NCI-H146 treated with DMSO at 0.1 percent for 48 hours (cell line): ENCODE measurements around the gene SNRNP35.
"Not testable (repeated sequence)": the region's sequence is repeated elsewhere in the genome, so short reads cannot be mapped to it uniquely, and the experiment has no call there.

Experiments
- DNase-seq: peaks from one replicate; lab custom pipeline; 2025; ENCODE audit not compliant: unreplicated experiment; lab: John Stamatoyannopoulos, UW

SNRNP35 gene

DNA sequence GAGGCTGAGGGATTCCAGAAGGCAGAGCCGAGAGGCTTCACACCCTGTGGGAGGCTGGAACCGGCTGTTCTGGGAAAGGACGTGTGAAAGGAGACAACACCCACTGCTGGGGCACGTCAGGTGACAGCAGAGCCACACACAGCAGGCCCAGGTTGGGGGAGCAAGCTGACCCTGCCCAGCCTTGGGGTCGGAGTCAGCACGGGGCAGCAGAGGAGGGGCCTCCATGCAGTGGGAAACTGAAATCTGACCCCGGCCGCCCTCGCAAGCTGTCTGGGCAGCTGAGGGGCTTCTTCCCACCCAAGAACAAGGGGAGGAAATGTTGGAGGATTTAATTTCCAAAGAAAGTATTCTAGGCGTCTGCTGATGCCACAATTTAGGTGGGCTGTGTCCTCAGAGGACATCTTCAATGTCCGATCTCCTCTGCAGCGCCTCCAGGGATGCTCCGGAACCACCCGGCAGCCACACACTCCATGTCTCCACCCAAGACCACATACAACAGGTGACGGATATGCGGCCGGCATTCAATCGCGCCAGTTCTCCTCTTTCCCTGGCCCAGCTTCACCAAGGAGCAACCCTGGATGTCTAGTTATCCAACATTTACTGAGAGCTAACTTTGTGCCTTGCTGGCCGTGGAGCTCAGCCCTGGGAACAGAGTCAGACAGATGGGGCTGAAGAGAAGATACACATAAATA is 30.7 kb downstream of the SNRNP35 start:
- DNase-seq: no peak

DNA sequence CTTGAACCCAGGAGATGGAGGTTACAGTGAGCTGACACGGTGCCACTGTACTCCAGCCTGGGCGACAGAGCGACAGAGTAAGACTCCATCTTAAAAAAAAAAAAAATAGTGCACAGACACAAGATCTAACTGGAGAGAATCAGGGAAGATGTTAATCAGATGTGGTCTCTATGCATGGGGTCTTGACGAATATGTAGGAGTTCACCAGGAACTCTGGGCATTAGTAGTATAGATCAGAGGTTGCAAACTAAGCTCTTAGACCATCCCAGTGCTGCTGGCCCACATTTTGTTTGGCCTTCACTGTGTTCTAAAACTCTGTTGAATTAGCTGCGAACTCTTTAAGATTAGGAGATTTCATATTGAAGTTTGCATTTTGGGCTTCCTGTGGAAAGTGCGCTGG is 31.6 kb downstream of the SNRNP35 start:
- no peak for DNase-seq

DNA sequence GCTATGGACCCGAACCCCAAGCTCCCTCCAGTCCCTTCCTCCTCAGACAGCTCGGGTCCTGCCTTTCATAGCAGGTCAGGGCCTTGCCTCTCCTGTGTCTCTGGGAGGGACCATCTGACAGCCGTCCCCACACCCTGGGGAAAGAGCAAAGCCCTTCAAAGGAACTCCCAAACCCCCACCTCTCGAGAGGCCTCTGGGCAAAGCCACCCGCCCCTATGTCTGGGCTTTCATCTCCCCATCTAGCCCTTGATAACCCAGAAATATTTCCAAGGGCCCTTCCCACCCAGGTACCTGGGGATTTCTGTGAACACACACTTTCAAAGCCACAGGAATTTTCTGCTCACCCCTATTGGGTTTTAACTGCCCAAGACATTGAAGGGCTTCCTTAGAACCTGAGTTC is 32.1 kb downstream of the SNRNP35 start:
- DNase-seq: no peak

DNA sequence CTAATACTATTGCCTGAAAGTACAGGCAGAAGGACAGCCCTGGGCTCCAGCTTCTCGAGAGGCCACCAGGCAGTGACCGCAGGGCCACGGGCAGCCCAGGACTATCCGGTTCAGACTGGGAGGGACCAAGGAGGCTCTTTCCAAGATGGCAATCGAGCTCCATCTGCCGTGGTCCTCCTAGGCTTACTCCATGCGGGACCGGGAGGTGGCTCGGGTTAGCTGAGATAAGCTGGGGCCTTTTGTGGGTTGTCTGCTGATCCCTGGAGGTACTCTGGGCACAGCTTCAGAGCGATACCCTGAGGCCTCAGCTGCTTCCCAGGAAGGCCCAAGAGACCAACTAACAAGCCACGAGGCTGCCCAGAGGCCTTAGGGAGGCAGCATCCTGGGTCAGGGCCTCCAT is 33.1 kb downstream of the SNRNP35 start:
- DNase-seq: no peak

DNA sequence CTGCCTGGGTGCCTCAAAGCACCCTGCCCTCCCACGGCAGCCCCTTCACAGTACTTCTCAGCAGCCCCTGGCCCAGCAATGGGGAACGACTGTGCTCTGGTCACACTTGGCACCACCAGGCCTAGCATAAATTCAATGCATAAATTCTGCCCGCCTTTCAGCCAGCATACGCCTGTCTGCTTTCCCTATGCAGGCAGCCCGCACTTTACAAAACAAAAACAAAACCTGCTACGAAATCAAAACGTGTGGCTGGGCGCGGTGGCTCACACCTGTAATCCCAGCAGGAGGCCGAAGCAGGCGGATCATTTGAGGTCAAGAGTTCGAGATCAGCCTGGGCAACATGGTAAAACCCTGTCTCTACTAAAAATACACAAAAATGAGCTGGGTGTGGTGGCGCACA is 33.5 kb downstream of the SNRNP35 start:
- no peak for DNase-seq

DNA sequence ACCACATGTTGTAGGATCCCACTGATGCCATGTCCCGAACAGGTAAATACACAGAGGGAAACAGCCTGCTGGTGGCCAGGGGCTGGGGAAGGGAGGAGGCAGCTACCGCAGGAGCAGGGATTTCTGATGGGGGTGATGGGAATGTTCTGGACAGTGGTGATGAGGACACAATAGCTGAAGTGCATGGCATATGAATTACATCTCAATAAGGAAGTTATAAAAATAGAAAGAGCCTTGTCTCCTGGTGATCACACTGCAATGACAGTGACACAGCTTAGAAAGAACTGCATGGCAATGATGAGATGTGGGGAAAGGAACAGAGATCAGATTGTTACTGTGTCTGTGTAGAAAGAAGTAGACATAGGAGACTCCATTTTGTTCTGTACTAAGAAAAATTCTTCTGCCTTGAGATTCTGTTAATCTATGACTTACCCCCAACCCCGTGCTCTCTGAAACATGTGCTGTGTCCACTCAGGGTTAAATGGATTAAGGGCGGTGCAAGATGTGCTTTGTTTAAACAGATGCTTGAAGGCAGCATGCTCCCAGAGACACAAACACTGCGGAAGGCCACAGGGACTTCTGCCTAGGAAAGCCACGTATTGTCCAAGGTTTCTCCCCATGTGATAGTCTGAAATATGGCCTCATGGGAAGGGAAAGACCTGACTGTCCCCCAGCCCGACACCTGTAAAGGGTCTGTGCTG is 34.5 kb downstream of the SNRNP35 start:
- DNase-seq: peak; percentile 0

DNA sequence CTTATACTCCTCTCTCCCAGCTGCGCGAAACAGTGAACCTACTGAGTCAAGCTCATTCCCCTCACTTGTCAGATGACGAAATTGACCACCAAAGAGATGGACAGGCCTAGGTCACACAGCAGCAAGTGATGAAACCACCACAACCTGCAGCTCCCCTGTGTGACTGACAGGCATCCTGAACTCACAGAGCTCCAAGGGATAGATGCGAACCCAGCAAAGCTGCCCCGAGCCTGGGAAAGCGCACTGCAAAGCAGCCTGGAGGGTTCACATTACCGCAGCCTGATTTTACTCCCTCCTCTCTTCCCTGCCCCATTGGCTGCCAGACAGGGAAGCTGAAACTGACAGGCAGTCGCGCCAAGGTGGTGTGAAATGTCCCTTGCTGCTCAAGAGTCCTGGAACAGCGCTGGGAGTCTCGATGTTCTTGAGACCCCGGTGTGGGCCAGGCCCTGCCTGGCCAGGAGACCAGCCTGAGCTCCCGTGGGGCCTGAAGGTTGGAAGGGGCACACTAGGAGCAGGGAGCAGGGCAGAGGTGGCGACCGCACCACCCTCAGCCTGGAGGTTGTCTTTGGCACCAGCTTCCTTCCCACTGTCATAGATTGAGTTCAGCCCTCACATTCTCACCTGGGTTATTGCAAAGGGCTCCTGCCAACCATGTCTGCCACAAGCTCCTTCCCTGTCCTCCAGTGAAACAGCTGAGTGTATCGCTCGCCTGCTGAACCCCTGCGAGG is 36.3 kb downstream of the SNRNP35 start:
- DNase-seq: no peak

DNA sequence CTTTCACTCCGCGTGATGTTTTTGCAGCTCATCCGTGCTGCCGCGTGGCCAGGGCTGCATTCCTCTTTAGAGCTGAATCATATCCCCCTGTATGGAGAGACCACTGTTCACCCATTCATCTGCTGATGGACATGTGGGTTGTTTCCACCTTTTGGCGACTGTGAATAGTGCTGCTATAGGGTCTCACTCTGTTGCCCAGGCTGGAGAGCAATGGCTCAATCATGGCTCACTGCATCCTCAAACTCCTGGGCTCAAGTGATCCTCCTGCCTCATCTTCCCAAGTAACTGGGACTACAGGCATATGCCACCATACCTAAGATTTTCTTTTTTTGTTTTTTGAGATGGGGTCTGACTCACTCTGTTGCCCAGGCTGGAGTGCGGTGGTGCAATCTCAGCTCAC is 39.1 kb downstream of the SNRNP35 start:
- no peak for DNase-seq

DNA sequence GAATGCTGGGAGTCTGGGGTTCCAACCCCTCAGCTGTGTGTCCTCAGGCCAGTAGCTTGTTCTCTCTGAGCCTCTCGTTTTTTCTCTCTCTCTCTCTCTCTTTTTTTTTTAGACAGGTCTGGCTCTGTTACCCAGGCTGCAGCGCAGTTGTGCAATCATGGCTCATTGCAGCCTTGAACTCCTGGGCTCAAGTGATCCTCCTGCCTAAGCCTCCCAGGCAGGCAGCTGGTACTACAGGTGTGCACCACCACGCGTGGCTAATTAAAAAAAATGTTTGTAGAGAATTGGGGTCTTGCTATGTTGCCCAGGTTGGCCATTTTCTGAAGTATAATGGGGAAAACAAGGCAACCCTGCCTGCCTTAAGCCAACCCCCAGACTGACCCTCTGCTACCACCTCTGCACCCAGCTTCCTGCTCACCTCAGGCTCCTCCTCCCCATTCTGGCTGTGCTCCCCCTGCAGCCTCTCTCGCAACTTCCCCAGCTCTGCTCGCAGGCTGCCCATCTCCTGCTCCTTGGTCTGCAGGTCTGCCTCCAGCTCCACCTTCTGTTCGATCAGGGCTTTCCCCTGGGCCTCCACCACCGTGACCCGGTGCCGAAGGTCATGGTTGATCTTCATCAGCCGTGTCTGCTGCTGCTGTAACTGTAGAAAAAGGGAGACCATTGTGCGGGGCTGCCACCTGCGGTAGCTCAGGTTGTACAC is 40.3 kb downstream of the SNRNP35 start:
- DNase-seq: no peak

DNA sequence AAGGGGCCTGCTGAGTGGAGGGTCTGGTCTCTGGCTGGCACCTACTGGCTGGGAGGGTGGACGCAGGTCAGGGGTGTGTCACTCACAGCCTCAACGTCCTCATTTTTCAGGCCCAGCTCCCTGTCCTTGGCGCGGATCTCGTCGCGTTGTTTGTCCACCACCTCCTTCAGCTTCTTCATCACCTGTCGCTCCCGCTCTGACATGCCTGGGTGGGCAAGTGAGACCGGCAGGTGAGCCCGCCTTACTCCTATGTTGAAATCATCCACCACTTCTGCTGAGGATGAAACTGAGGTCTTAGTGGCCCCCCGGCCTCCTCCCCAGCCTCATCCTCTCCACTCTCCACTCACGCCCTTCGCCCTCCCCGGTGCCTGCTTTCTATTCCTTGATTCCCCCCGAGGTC is 41.4 kb downstream of the SNRNP35 start:
- DNase-seq: no peak

DNA sequence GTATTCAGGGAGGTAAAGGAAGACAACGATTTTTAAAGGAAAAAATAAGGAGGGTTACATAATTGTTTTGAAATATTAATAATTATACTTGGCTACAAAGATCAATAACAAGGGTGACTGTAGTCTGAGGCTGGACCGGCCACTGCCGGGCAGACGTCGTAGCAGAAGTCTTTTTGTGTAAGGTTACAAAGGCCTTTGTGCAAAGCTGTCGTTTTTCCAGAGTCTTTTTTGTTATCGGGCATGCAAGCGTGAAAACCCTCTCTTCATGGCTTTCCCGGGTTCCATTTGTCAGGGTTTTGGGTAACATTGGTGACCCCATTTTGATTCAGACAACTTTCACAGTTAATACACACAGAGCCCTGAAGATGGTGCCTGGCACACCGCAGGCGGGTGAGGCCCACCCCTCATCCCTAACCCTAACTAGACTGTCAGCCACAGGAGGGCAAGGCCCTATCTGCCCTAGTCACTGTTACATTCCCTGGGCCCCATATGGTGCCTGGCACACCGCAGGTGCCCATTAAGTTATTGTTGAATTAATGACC is 44.3 kb downstream of the SNRNP35 start:
- peak; percentile 20 for DNase-seq

DNA sequence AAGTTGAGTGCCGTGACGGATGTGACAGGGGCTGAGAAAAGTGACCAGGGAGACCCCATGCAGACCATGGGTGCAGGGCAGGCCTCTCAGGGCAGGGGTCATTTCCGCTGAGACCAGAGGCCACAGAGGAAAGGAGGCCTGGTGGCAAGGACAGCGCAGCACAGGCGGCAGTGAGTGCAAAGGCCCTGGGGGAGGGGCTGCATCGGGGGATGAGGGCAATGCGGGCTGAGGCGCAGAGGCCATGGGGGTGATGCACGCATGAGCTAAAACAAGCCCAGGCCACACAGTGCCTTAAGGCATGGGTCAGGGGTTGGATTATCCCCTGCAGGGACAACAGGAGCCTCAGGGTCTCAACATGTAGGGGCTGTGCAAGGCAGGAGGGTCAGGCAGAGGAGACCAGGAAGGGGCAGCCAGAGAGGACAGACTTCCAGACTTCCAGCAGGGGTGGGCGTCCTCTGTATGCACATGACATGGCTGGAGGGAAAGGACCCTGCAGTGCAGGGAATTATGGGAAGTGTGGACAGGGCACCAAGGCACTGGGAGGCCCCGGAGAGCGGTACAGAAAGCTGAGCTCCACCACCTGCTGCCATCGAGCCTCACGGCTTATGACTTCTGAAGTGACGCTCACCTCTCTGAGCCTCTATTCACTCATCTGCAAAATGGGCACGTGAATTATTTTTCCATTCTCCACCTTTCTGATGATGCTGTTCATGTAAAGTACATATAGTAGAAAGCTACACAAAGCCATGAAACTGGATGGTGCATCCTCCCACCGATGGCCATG is 48.3 kb downstream of the SNRNP35 start:
- no peak for DNase-seq

DNA sequence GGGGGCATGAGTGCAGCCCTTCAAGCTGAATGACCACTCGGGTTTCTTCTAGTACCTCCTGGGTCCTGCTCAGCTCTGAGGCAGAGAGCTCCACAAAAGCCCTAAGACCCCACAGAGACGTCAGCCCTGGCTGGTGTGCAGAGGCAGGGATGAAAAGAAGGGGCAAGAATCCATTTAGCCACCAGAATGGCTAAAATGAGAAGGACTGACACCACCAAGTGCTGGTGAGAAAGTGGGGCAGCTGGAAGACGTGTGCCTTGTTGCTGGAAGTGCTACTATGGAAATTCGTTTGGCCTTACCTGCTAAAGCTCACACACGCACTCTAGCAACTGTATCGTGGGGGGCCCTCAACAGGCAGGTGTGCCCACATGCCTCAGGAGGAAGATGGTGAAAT is 48.9 kb downstream of the SNRNP35 start:
- DNase-seq: no peak

DNA sequence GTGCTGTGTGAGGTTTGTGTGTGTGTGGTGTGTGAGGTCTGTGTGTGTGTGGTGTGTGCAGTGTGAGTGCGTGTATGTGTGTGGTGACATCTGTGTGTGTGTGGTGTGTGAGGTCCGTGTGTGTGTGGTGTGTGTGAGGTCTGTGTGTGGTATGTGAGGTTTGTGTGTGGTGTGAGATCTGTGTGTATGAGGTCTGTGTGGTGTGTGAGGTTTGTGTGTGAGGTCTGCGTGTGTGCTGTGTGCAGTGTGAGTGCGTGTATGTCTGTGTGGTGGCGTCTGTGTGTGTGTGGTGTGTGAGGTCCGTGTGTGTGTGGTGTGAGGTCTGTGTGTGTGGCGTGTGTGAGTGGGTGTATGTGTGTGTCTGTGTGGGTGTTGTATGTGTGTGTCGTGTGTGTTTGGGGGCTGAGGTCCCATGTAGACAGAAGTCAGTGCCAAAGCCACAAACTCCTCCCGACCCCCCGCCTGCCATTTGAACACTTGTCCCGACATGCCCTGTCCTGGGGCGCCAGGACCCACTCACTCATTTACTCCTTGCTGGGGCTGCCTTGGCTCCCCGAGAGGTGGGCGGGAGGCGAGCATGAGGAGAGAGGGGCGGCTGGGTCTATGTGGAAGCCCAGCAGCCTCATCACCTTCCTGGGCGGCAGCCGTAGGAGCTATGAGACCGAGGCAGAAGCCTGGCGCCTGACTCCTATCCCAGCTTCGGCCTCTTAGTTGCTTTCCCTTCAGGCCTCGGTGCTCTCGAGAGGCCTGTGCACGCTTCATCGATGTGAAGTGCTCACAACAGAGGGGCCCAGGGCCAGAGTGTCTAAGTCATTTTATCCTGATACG is 55.1 kb downstream of the SNRNP35 start:
- no peak for DNase-seq

DNA sequence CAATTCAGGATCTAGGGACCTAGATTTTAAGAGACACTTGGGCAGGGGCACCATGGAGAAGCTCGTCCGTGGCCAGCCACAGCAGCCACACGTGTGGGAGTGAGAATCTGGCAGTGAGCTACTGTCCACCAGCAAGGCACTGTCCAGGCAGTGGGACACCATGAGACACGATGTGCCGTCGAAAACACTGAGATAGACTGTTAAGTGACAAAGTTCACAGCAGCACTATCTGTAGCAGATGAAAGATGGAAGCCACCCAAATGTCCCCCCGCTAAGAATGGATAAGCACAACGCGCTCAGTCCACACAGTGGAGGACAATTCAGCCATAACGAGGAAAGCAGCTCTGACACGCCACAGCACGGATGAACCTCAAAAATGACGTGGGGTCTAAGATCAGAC is 55.9 kb downstream of the SNRNP35 start:
- DNase-seq: no peak

DNA sequence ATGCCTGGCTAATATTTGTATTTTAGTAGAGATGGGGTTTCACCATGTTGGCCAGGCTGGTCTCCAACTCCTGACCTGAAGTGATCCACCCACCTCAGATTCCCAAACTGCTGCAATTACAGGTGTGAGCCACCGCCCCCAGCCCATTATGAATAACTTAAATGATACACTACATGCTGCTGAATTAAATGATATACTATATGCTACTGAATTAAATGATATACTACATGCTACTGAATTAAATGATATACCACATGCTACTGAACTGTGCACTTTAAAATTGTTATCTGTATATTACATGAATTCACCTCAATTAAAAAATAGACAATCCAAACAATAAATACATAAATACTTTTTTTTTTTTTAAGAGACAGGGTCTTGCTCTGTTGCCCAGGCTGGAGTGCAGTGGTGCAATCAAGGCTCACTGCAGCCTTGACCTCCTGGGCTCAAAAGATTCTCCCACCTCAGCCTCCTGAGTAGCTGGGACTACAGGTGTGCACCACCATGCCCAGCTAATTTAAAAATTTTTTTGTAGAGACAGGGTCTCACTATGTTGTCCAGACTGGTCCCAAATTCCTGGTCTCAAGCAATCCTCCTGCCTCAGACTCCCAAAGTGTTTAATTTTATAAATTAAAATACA is 56.8 kb downstream of the SNRNP35 start:
- DNase-seq: not testable (repeated sequence)

DNA sequence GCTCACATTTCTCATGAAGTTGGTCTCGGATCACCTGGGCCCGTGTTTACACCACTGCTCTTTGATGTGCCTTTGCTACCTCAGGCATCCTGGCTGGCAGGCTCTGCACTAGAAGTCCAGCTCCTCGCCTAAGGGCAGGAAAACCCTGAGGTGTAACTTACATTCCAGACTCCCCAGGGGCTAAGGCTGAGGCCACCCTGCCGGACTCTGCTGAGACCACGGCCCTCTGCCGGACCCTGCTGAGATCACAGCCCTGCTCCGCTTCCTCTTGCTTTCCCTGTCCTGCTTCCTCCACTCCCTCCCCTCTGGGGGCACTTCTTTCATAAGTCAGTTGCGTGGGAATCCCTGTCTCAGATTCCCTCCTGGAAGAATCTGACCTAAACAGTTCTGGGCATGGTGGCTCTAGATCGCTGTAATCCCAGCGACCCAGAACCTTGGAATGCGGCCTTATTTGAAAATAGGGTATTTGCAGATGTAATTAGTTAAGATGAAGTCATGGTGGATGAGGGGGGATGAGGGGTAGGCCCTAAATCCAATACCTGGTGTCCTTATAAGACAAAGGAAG is 58.4 kb downstream of the SNRNP35 start:
- no peak for DNase-seq
